DND-41 (cell line): ENCODE measurements around the gene A4GNT.

Experiments used
- CTCF ChIP-seq: IDR thresholded peaks from 2 replicates; pipeline ENCODE4 v1.5.1; 2012; ENCODE audit warnings: borderline replicate concordance, low read length, moderate library complexity, mild to moderate bottlenecking; ENCODE audit not compliant: poor library complexity, severe bottlenecking; ENCODE audit errors: extremely low read depth
- EZH2 ChIP-seq: IDR thresholded peaks from 3 replicates; pipeline ENCODE4 v1.6.1; 2012; ENCODE audit warnings: borderline replicate concordance, low read depth, mild to moderate bottlenecking, moderate library complexity, low read length, inconsistent platforms; ENCODE audit not compliant: severe bottlenecking

- TF ChIP-seq CTCF, result no peak
- TF ChIP-seq EZH2, result no peak
Observed at GRCh38 chr3:138157743-138158142, 25.6 kb upstream of the A4GNT start.
